ENCODE results near the gene WDFY4.
A peak's percentile ranks its signal among the peaks of the same experiment; 100 is the strongest.

Gene WDFY4

GRCh38 chr10:49000437-49001398, 316.0 kb downstream of the WDFY4 start:
- H3K4me3 ChIP-seq (ENCODE audit: low read depth, low read length) = no peak overlapping the region
- TF ChIP-seq, protein P1, sequence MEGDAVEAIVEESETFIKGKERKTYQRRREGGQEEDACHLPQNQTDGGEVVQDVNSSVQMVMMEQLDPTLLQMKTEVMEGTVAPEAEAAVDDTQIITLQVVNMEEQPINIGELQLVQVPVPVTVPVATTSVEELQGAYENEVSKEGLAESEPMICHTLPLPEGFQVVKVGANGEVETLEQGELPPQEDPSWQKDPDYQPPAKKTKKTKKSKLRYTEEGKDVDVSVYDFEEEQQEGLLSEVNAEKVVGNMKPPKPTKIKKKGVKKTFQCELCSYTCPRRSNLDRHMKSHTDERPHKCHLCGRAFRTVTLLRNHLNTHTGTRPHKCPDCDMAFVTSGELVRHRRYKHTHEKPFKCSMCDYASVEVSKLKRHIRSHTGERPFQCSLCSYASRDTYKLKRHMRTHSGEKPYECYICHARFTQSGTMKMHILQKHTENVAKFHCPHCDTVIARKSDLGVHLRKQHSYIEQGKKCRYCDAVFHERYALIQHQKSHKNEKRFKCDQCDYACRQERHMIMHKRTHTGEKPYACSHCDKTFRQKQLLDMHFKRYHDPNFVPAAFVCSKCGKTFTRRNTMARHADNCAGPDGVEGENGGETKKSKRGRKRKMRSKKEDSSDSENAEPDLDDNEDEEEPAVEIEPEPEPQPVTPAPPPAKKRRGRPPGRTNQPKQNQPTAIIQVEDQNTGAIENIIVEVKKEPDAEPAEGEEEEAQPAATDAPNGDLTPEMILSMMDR (IDR thresholded peaks at IDR 0.05; ENCODE audit: control insufficient read depth, extremely low read depth, insufficient read depth) = no peak
- DNase-seq (ENCODE audit: low read depth) = no peak

GRCh38 chr10:49001402-49001801, 316.7 kb downstream of the WDFY4 start:
- DNase-seq (ENCODE audit: low read depth) = no peak
- H3K4me3 ChIP-seq (ENCODE audit: low read depth, low read length) = no peak overlapping the region
- TF ChIP-seq, protein P1 (IDR thresholded peaks at IDR 0.05; ENCODE audit: control insufficient read depth, extremely low read depth, insufficient read depth) = peak; percentile 27; the same call in 1 of the 2 replicates

DNA sequence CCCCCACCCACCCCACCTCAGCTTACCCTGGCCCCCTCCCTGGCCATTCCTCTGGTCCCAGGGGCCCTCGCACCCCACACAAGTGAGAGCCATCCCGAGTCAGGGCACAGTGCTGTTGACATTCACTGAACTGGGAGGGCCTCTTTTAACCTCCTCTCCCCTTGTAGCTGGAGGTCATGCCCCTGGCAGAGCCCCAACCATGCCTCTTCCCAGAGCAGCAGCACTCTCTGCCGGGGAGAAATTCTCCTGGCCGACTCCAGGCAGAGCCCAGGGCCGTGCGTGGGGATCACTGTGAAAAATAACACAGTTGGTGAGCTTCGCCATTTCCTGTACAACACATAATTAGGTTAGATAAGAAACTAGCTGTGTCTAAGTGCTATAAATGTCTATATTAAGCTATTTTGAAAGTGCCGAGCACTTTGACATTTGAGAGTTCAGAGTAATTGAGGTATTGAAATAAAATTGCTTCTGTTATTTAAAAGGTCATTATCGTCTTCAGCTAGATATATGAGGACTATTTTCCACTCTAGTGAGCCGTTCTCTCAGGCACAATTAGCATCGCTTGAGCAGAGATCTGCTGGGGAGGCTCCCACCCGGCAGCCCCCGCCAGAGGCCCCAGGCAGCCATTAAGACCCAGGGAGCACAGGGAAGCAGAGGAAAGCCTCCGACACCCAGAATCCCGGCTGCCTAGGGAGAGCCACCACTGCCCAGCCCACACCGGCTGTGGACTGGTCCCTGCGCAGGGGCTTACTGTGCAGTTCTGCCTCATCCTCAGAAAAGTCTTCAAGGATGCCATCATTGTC, 317.4 kb downstream of the WDFY4 start:
- TF ChIP-seq, protein P1 (IDR thresholded peaks at IDR 0.05; ENCODE audit: control insufficient read depth, extremely low read depth, insufficient read depth) = no peak
- DNase-seq (ENCODE audit: low read depth) = no peak
- H3K4me3 ChIP-seq (ENCODE audit: low read depth, low read length) = no peak overlapping the region

GRCh38 chr10:49005270-49005669, 320.6 kb downstream of the WDFY4 start:
- TF ChIP-seq, protein P1 (IDR thresholded peaks at IDR 0.05; ENCODE audit: control insufficient read depth, extremely low read depth, insufficient read depth) = no peak
- DNase-seq (ENCODE audit: low read depth) = no peak
- no peak overlapping the region for H3K4me3 ChIP-seq (ENCODE audit: low read depth, low read length)

DNA sequence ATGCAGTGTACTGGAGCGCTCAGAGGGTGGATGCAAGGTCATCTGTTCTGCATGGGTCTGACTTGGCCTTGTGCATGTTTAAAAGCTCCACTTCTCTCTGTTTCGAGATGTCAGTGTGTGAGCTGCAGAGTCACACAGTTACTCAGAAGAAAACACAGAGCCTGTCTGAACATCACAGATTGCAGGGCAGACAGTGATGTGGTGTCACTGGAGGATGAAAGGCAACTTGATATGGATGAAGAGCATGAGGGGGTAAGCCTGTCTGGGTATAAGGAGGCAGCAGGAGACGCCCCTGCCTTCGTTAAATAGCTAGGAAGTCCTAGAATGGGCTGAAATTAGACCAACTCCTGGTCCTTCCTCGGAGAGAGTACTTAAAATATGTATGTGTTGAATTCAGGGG, 322.5 kb downstream of the WDFY4 start:
- H3K4me3 ChIP-seq (ENCODE audit: low read depth, low read length) = no peak overlapping the region
- DNase-seq (ENCODE audit: low read depth) = no peak
- TF ChIP-seq, protein P1 (IDR thresholded peaks at IDR 0.05; ENCODE audit: control insufficient read depth, extremely low read depth, insufficient read depth) = no peak

DNA sequence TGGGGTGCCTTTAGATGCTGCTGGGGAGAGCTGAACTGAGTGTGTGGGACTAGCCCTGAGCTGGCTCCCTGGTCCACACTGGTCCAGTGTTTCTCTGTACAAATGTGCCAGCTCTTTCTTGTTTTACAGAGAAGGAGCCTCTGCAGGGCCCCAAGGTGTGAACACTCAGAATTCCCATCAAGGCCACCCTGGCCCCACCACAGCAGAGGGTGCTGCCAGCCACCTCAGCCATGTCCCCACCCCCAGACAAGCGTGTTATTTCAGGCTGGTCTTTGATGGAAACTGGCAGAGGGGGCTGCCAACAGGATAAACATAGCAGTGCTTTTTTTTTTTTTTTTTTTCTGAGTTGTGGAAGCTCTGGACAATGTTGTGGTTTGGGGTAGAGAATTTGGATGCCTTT, 323.4 kb downstream of the WDFY4 start:
- H3K4me3 ChIP-seq (ENCODE audit: low read depth, low read length) = no peak overlapping the region
- no peak for DNase-seq (ENCODE audit: low read depth)
- TF ChIP-seq, protein P1 (IDR thresholded peaks at IDR 0.05; ENCODE audit: control insufficient read depth, extremely low read depth, insufficient read depth) = no peak

Data from LNCaP clone FGC (cell line).